Neural crest cell (in vitro differentiated cells): ENCODE measurements around the gene HABP4. TPM values are rescaled to one million over a fixed set of nuclear protein-coding genes. Genes with fewer than 3 reads are reported as not detected.

Experiments
- DNase-seq: peaks from one replicate; pipeline ENCODE4 v3.0.0; 2021; ENCODE audit warnings: low read depth, mixed read lengths, low spot score
- H3K27ac Mint-ChIP-seq: one replicate; pipeline ENCODE4 v1.8.0; 2021; ENCODE audit warnings: mild to moderate bottlenecking, mixed read lengths; ENCODE audit not compliant: unreplicated experiment
- H3K27me3 Mint-ChIP-seq: 2 replicates; pipeline ENCODE4 v1.8.0; 2021; ENCODE audit warnings: low read depth, mild to moderate bottlenecking, mixed read lengths
- H3K36me3 Mint-ChIP-seq: 2 replicates; pipeline ENCODE4 v1.8.0; 2021; ENCODE audit warnings: low read depth, mild to moderate bottlenecking, mixed read lengths
- H3K4me1 Mint-ChIP-seq: 2 replicates; pipeline ENCODE4 v1.8.0; 2021; ENCODE audit warnings: mixed read lengths
- H3K4me3 Mint-ChIP-seq: one replicate; pipeline ENCODE4 v1.8.0; 2021; ENCODE audit warnings: mild to moderate bottlenecking, mixed read lengths
- H3K9me3 Mint-ChIP-seq: 2 replicates; pipeline ENCODE4 v1.8.0; 2021; ENCODE audit warnings: mixed read lengths
- CTCF ChIP-seq: fragments of 200-600 bp; sonication (generic); conservative IDR thresholded peaks from 2 replicates; pipeline ENCODE4 v1.5.0; 2021; ENCODE audit warnings: antibody characterized with exemption, mild to moderate bottlenecking
- total RNA-seq: library from RNA; stranded (reverse); gene quantifications from 2 replicates; pipeline ENCODE4 v1.2.1, GENCODE V29; 2021

Gene HABP4
- total RNA-seq, 1 donor from 2014 or later: 24.7 TPM

GRCh38 chr9:96478829-96479371 is 28.9 kb downstream of the HABP4 start:
- H3K4me1 Mint-ChIP-seq: no peaks in the 10 kb centered on the region
- H3K4me3 Mint-ChIP-seq: no peak overlapping the region
- no peak for DNase-seq
- H3K36me3 Mint-ChIP-seq: peaks cover 14% of the 10 kb centered on the region
- no peak overlapping the region for H3K27ac Mint-ChIP-seq
- H3K9me3 Mint-ChIP-seq: no peaks in the 10 kb centered on the region
- no peaks in the 10 kb centered on the region for H3K27me3 Mint-ChIP-seq
- TF ChIP-seq CTCF: no peak

DNA sequence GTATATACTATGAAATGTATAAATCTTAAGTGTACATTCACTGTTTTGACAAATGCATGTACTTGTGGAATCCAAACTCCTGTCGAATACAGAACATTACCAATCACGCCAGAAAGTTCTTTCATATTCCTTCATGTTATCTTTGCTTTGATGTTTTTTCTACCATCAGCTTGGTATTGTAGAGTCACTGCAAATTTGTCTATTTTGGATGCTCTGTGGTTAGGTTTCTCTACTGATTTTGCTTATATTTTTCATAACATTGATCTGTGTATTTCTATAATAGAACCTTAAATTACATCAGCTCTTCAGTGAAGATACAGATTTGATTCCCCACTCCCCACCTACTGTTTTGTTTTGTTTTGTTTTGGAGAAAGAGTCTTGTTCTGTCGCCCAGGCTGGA is 30.8 kb downstream of the HABP4 start:
- DNase-seq: no peak
- Mint-ChIP-seq H3K4me1 (no peaks in the 10 kb centered on the region), H3K4me3 (no peak overlapping the region), H3K27me3 (no peaks in the 10 kb centered on the region), H3K27ac (no peak overlapping the region), H3K9me3 (no peaks in the 10 kb centered on the region), H3K36me3 (peaks cover 20% of the 10 kb centered on the region)
- TF ChIP-seq CTCF: no peak

GRCh38 chr9:96482476-96482875 is 32.5 kb downstream of the HABP4 start:
- H3K27me3 Mint-ChIP-seq: no peaks in the 10 kb centered on the region
- no peak for TF ChIP-seq CTCF
- no peak for DNase-seq

DNA sequence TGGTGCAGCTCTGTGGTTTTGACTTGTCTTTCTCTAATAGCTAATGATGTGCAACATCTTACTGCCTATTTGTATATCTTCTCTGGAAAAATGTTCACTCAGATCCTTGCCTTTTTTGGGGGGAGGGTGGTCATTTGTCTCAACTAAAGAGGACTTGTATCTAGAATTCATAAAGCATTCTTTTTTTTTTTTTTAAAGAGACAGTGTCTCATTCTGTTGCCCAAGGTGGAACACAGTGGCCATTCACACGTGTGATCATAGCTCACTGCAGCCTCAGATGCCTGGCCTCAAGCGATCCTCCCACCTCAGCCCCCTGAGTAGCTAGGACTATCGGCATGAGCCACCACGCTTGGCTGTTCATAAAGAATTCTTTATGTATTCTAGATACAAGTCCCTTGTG is 33.2 kb downstream of the HABP4 start:
- DNase-seq: no peak
- TF ChIP-seq CTCF: no peak
- Mint-ChIP-seq H3K27ac (no peak overlapping the region), H3K36me3 (peaks cover 23% of the 10 kb centered on the region), H3K27me3 (no peaks in the 10 kb centered on the region), H3K4me3 (no peak overlapping the region), H3K9me3 (no peaks in the 10 kb centered on the region), H3K4me1 (no peaks in the 10 kb centered on the region)

More at GRCh38 chr9:96482476-96482875, 32.5 kb downstream of the HABP4 start:
- no peaks in the 10 kb centered on the region for H3K9me3 Mint-ChIP-seq
- H3K4me3 Mint-ChIP-seq: no peak overlapping the region
- no peaks in the 10 kb centered on the region for H3K4me1 Mint-ChIP-seq
- no peak overlapping the region for H3K27ac Mint-ChIP-seq
- peaks cover 21% of the 10 kb centered on the region for H3K36me3 Mint-ChIP-seq

DNA sequence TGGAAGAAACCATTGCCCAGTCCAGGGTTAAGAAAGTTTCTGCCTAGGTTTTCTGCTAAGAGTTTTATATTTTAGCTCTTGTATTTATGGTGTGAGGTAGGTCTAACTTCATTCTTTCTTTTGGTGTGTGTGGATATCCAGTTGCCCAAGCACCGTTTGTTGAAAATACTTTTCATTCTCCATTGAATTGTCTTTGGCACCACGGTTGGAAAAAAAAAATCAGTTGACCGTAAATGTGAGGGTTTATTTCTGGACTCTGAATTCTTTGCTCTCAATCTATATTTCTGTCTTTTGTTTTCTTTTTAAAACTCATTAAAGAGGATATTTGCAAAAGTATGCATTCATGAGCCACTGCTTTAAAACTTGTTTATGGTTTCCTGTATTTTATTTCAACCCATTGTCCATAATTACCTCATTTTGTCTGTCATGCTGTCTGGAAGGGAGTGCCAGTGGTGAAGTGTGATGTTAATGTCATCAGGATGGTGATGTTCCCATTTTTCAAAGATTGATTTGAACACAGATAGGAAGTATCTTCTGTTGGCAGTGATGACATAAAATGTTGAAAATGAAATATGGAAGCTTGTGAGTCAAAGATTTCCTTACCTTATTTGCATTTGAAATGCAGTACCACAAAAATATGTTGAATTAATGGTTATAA is 33.9 kb downstream of the HABP4 start:
- no peak overlapping the region for H3K4me3 Mint-ChIP-seq
- H3K27ac Mint-ChIP-seq: no peak overlapping the region
- H3K36me3 Mint-ChIP-seq: peaks cover 23% of the 10 kb centered on the region
- no peak for DNase-seq
- no peaks in the 10 kb centered on the region for H3K27me3 Mint-ChIP-seq
- H3K9me3 Mint-ChIP-seq: no peaks in the 10 kb centered on the region
- no peak for TF ChIP-seq CTCF
- H3K4me1 Mint-ChIP-seq: no peaks in the 10 kb centered on the region
